Measurements from ENCODE around the gene HIPK3.

DNA sequence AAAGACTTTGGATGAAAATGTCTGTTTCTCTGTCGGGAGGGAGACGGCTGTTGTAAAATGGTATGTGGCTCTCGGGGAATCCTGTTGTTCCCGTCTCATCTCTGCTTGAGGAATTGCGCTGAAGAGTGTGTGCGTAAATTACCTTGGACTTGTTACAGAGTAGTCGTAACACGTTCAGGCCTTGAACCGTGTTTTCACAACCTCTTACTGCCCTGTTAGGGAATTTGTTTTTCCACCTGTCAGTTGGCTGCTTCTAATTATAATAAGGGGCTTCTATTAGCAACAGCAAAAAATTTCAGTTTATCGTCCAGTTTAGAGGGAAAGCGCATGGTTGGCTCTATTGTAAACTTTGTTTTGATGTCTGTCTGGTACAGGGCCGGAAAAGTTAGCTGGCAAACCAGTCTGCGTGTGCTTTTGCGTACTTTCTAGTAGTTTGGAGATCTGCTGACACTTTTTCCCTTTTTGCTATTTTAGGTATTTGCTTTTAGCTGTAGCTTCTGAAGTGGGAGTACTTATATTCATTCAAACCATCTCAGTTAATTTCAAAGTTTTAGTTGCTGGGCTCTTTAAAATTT lies 1.5 kb downstream of the HIPK3 start:
- TF ChIP-seq, protein P1, sequence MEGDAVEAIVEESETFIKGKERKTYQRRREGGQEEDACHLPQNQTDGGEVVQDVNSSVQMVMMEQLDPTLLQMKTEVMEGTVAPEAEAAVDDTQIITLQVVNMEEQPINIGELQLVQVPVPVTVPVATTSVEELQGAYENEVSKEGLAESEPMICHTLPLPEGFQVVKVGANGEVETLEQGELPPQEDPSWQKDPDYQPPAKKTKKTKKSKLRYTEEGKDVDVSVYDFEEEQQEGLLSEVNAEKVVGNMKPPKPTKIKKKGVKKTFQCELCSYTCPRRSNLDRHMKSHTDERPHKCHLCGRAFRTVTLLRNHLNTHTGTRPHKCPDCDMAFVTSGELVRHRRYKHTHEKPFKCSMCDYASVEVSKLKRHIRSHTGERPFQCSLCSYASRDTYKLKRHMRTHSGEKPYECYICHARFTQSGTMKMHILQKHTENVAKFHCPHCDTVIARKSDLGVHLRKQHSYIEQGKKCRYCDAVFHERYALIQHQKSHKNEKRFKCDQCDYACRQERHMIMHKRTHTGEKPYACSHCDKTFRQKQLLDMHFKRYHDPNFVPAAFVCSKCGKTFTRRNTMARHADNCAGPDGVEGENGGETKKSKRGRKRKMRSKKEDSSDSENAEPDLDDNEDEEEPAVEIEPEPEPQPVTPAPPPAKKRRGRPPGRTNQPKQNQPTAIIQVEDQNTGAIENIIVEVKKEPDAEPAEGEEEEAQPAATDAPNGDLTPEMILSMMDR (IDR thresholded peaks at IDR 0.05; ENCODE audit: low read depth, low read length), result no peak
- TF ChIP-seq POLR2A (IDR thresholded peaks at IDR 0.05; ENCODE audit: extremely low read depth, insufficient read length), result no peak

Measured in NB4 (cell line).